Activated T-cell treated with anti-CD3 and anti-CD28 coated beads, Interleukin-2, amount 50 U/mL, for 72 hours (primary cell): ENCODE data around the gene RGR. TPM values are rescaled to one million over a fixed set of nuclear protein-coding genes. Genes with fewer than 3 reads are reported as not detected.

Experiments
- ATAC-seq, 2 donors: fragments of 150-1000 bp; cut with Tn5 transposase; replicated peaks in 1 of 2; 2 replicates each; pipeline ENCODE4 v1.10.0; 2021; ENCODE audit warnings: moderate library complexity in 2 of 2, mild to moderate bottlenecking in 1 of 2
- DNase-seq, 2 donors: peaks; one replicate each; pipeline ENCODE4 v3.0.0; 2021 to 2022; ENCODE audit warnings: mixed read lengths in 1 of 2
- H3K27ac Mint-ChIP-seq: one replicate; pipeline ENCODE4 v1.8.0; 2022; ENCODE audit warnings: mild to moderate bottlenecking, moderate library complexity, mixed read lengths
- H3K27me3 Mint-ChIP-seq: one replicate; pipeline ENCODE4 v1.8.0; 2022; ENCODE audit warnings: low read depth, mixed read lengths
- H3K36me3 Mint-ChIP-seq, 2 donors: one replicate each; pipeline ENCODE4 v1.8.0; 2022; ENCODE audit warnings: mixed read lengths in 2 of 2, mild to moderate bottlenecking in 1 of 2; ENCODE audit not compliant: insufficient read depth in 2 of 2
- H3K4me1 Mint-ChIP-seq: one replicate; pipeline ENCODE4 v1.8.0; 2022; ENCODE audit warnings: low read depth, mixed read lengths
- H3K4me3 Mint-ChIP-seq, 2 donors: one replicate each; pipeline ENCODE4 v1.8.0; 2022; ENCODE audit warnings: mild to moderate bottlenecking in 2 of 2, mixed read lengths in 2 of 2, moderate library complexity in 2 of 2
- H3K9me3 Mint-ChIP-seq, 2 donors: one replicate each; pipeline ENCODE4 v1.8.0; 2022; ENCODE audit warnings: mixed read lengths in 2 of 2
- total RNA-seq, 2 donors: library from RNA; stranded (reverse); gene quantifications; one replicate each; pipeline ENCODE4 v1.2.3, GENCODE V29; 2022

The RGR gene
- total RNA-seq, 2 donors from 2014 or later, result not detected

- peaks cover 9% of the 10 kb centered on the region for H3K27me3 Mint-ChIP-seq
Measured at GRCh38 chr10:84205853-84206525, 38.9 kb upstream of the RGR start.

GRCh38 chr10:84208023-84208422 lies 36.8 kb upstream of the RGR start:
- Mint-ChIP-seq H3K9me3 (no peaks in the 10 kb centered on the region), H3K36me3 (no peaks in the 10 kb centered on the region), H3K27me3 (peaks cover 9% of the 10 kb centered on the region), H3K4me3 (no peak overlapping the region), H3K4me1 (no peaks in the 10 kb centered on the region), H3K27ac (no peak overlapping the region)
- ATAC-seq (no peak), DNase-seq (no peak)

More at GRCh38 chr10:84205853-84206525, 38.9 kb upstream of the RGR start:
- Mint-ChIP-seq H3K36me3 (no peaks in the 10 kb centered on the region), H3K27ac (no peak overlapping the region), H3K9me3 (no peaks in the 10 kb centered on the region), H3K4me1 (no peaks in the 10 kb centered on the region), H3K4me3 (no peak overlapping the region)
- DNase-seq (no peak), ATAC-seq (no peak)

- Mint-ChIP-seq H3K4me3 (no peak overlapping the region), H3K9me3 (no peaks in the 10 kb centered on the region), H3K27ac (no peak overlapping the region), H3K36me3 (no peaks in the 10 kb centered on the region), H3K4me1 (no peaks in the 10 kb centered on the region), H3K27me3 (peaks cover 7% of the 10 kb centered on the region)
- ATAC-seq (no peak), DNase-seq (no peak)
Measured at GRCh38 chr10:84211566-84211965, 33.3 kb upstream of the RGR start.

- Mint-ChIP-seq H3K4me3 (no peak overlapping the region), H3K9me3 (no peaks in the 10 kb centered on the region), H3K27me3 (peaks cover 3% of the 10 kb centered on the region), H3K36me3 (no peaks in the 10 kb centered on the region), H3K4me1 (no peaks in the 10 kb centered on the region), H3K27ac (no peak overlapping the region)
- ATAC-seq (no peak), DNase-seq (no peak)
Measured at GRCh38 chr10:84212014-84212413, 32.8 kb upstream of the RGR start.

GRCh38 chr10:84213076-84213475 lies 31.8 kb upstream of the RGR start:
- Mint-ChIP-seq H3K4me3 (no peak overlapping the region), H3K27me3 (no peaks in the 10 kb centered on the region), H3K27ac (no peak overlapping the region), H3K9me3 (no peaks in the 10 kb centered on the region), H3K4me1 (no peaks in the 10 kb centered on the region), H3K36me3 (no peaks in the 10 kb centered on the region)
- DNase-seq, result no peak
- no peak for ATAC-seq

GRCh38 chr10:84214046-84214572 lies 30.7 kb upstream of the RGR start:
- Mint-ChIP-seq H3K4me1 (no peaks in the 10 kb centered on the region), H3K4me3 (peak overlapping the region; percentile 19 to 65), H3K9me3 (peaks cover 0 to under 1% of the 10 kb centered on the region in 2 donors), H3K27me3 (no peaks in the 10 kb centered on the region), H3K27ac (no peak overlapping the region), H3K36me3 (peaks cover 0 to under 1% of the 10 kb centered on the region in 2 donors)
- ATAC-seq (peak; percentile 22 to 40), DNase-seq (no peak)

GRCh38 chr10:84214612-84215235 lies 30.1 kb upstream of the RGR start:
- ATAC-seq (peak; percentile 66 to 82), DNase-seq (peak; percentile 39 to 60)

GRCh38 chr10:84216834-84217233 lies 28.0 kb upstream of the RGR start:
- peaks cover 4 to 6% of the 10 kb centered on the region in 2 donors for H3K9me3 Mint-ChIP-seq

More at GRCh38 chr10:84214612-84215235, 30.1 kb upstream of the RGR start:
- peaks cover 4 to 6% of the 10 kb centered on the region in 2 donors for H3K9me3 Mint-ChIP-seq
- H3K36me3 Mint-ChIP-seq, result peaks cover 3 to 4% of the 10 kb centered on the region in 2 donors
- H3K27me3 Mint-ChIP-seq, result no peaks in the 10 kb centered on the region
- peak overlapping the region; percentile 19 to 65 for H3K4me3 Mint-ChIP-seq
- H3K27ac Mint-ChIP-seq, result no peak overlapping the region
- H3K4me1 Mint-ChIP-seq, result no peaks in the 10 kb centered on the region

GRCh38 chr10:84217746-84218145 lies 27.1 kb upstream of the RGR start:
- H3K9me3 Mint-ChIP-seq, result peaks cover 4 to 6% of the 10 kb centered on the region in 2 donors
- H3K27ac Mint-ChIP-seq, result no peak overlapping the region
- ATAC-seq (no peak), DNase-seq (no peak)
- H3K4me1 Mint-ChIP-seq, result no peaks in the 10 kb centered on the region
- no peak overlapping the region for H3K4me3 Mint-ChIP-seq
- H3K36me3 Mint-ChIP-seq, result peaks cover 3 to 4% of the 10 kb centered on the region in 2 donors
- H3K27me3 Mint-ChIP-seq, result no peaks in the 10 kb centered on the region

More at GRCh38 chr10:84216834-84217233, 28.0 kb upstream of the RGR start:
- Mint-ChIP-seq H3K4me3 (no peak overlapping the region), H3K36me3 (peaks cover 3 to 4% of the 10 kb centered on the region in 2 donors), H3K27ac (no peak overlapping the region), H3K27me3 (no peaks in the 10 kb centered on the region), H3K4me1 (no peaks in the 10 kb centered on the region)
- DNase-seq (no peak), ATAC-seq (no peak)

- no peak for DNase-seq
- Mint-ChIP-seq H3K36me3 (peaks cover 3 to 4% of the 10 kb centered on the region in 2 donors), H3K4me3 (no peak overlapping the region), H3K27ac (no peak overlapping the region), H3K9me3 (peaks cover 4 to 6% of the 10 kb centered on the region in 2 donors), H3K4me1 (no peaks in the 10 kb centered on the region), H3K27me3 (no peaks in the 10 kb centered on the region)
- no peak for ATAC-seq
Measured at GRCh38 chr10:84221916-84222315, 22.9 kb upstream of the RGR start.

- DNase-seq, result no peak
- Mint-ChIP-seq H3K36me3 (no peaks in the 10 kb centered on the region), H3K27me3 (peaks cover 22% of the 10 kb centered on the region), H3K9me3 (peaks cover 0 to 2% of the 10 kb centered on the region in 2 donors), H3K4me1 (no peaks in the 10 kb centered on the region), H3K4me3 (no peak overlapping the region), H3K27ac (no peak overlapping the region)
- no peak for ATAC-seq
Measured at GRCh38 chr10:84224411-84225028, 20.3 kb upstream of the RGR start.

- Mint-ChIP-seq H3K9me3 (no peaks in the 10 kb centered on the region), H3K4me3 (no peak within 1 kb of the TSS), H3K27ac (no peak within 1 kb of the TSS), H3K4me1 (no peaks in the 10 kb centered on the region), H3K27me3 (peaks cover 32% of the 10 kb centered on the region), H3K36me3 (no peaks in the 10 kb centered on the region)
- no peak for ATAC-seq
- DNase-seq, result no peak
Measured at GRCh38 chr10:84225427-84226173, 19.3 kb upstream of the RGR start, which contains the start of gene LRIT2. LRIT2 (minus strand) TSS chr10:84225544; CDS start chr10:84225520, 24 bp downstream.
